ENCODE data around the gene TTC29.

TTC29 gene

GRCh38 chr4:146890301-146890700 is 55.4 kb downstream of the TTC29 start:
- Histone ChIP-seq H3K18ac (ENCODE audit: low read depth in 1 of 2, low read length in 2 of 2) (no peak overlapping the region), H2BK15ac (ENCODE audit: low read depth, poor library complexity, severe bottlenecking) (no peak overlapping the region), H3K4me2 (ENCODE audit: low read length, poor library complexity, severe bottlenecking) (no peak overlapping the region), H3K14ac (ENCODE audit: low read length in 2 of 2) (no peak overlapping the region), H2BK120ac (ENCODE audit: low read depth, low read length) (no peak overlapping the region), H3K4me3 (ENCODE audit: insufficient read depth in 1 of 2, low read depth in 1 of 2, low read length in 2 of 2) (no peak overlapping the region), H3K9ac (ENCODE audit: low read length) (no peak overlapping the region), H2AFZ (ENCODE audit: low read depth, low read length) (no peak overlapping the region), H2BK12ac (ENCODE audit: low read length in 2 of 2) (no peak overlapping the region), H3K27me3 (ENCODE audit: control insufficient read depth in 1 of 2, insufficient read depth in 1 of 2, low read length in 2 of 2) (no peaks in the 10 kb centered on the region), H2BK5ac (ENCODE audit: low read depth, low read length, poor library complexity, severe bottlenecking) (no peak overlapping the region), H3K4me1 (ENCODE audit: control insufficient read depth, insufficient read depth, low read depth, low read length) (no peaks in the 10 kb centered on the region), H3K79me1 (replicated peaks; ENCODE audit: low read length, poor library complexity, severe bottlenecking) (no peaks in the 10 kb centered on the region), H3K9me3 (ENCODE audit: control insufficient read depth, low read length) (no peaks in the 10 kb centered on the region), H3K36me3 (ENCODE audit: control insufficient read depth in 1 of 2, insufficient read depth in 2 of 2, low read depth in 1 of 2, low read length in 2 of 2) (no peaks in the 10 kb centered on the region), H2AK5ac (ENCODE audit: low read length, severe bottlenecking) (no peak overlapping the region), H3K4ac (ENCODE audit: low read depth in 1 of 2, low read length in 2 of 2) (no peak overlapping the region), H4K8ac (ENCODE audit: low read length) (no peak overlapping the region), H3K23ac (ENCODE audit: low read length in 2 of 2) (no peak overlapping the region), H3K27ac (ENCODE audit: low read length, poor library complexity, severe bottlenecking) (no peak overlapping the region), H4K91ac (ENCODE audit: low read length) (no peak overlapping the region)
- WGBS: 64% methylated on average over 2 of the region's 3 CpGs
- no peak for DNase-seq

- Histone ChIP-seq H3K9ac (ENCODE audit: low read length) (no peak overlapping the region), H3K4me1 (ENCODE audit: control insufficient read depth, insufficient read depth, low read depth, low read length) (no peaks in the 10 kb centered on the region), H4K8ac (ENCODE audit: low read length) (no peak overlapping the region), H2BK15ac (ENCODE audit: low read depth, poor library complexity, severe bottlenecking) (no peak overlapping the region), H3K23ac (ENCODE audit: low read length in 2 of 2) (no peak overlapping the region), H3K79me1 (replicated peaks; ENCODE audit: low read length, poor library complexity, severe bottlenecking) (no peaks in the 10 kb centered on the region), H3K4me3 (ENCODE audit: insufficient read depth in 1 of 2, low read depth in 1 of 2, low read length in 2 of 2) (no peak overlapping the region), H2BK120ac (ENCODE audit: low read depth, low read length) (no peak overlapping the region), H2BK12ac (ENCODE audit: low read length in 2 of 2) (no peak overlapping the region), H3K4ac (ENCODE audit: low read depth in 1 of 2, low read length in 2 of 2) (no peak overlapping the region), H3K36me3 (ENCODE audit: control insufficient read depth in 1 of 2, insufficient read depth in 2 of 2, low read depth in 1 of 2, low read length in 2 of 2) (no peaks in the 10 kb centered on the region), H3K14ac (ENCODE audit: low read length in 2 of 2) (no peak overlapping the region), H3K9me3 (ENCODE audit: control insufficient read depth, low read length) (no peaks in the 10 kb centered on the region), H2BK5ac (ENCODE audit: low read depth, low read length, poor library complexity, severe bottlenecking) (no peak overlapping the region), H3K27ac (ENCODE audit: low read length, poor library complexity, severe bottlenecking) (no peak overlapping the region), H3K27me3 (ENCODE audit: control insufficient read depth in 1 of 2, insufficient read depth in 1 of 2, low read length in 2 of 2) (no peaks in the 10 kb centered on the region), H4K91ac (ENCODE audit: low read length) (no peak overlapping the region), H2AFZ (ENCODE audit: low read depth, low read length) (no peak overlapping the region), H2AK5ac (ENCODE audit: low read length, severe bottlenecking) (no peak overlapping the region), H3K18ac (ENCODE audit: low read depth in 1 of 2, low read length in 2 of 2) (no peak overlapping the region), H3K4me2 (ENCODE audit: low read length, poor library complexity, severe bottlenecking) (no peak overlapping the region)
- DNase-seq: no peak
- WGBS: 94% methylated on average over 3 of the region's 3 CpGs
These were observed 62.6 kb downstream of the TTC29 start for GRCh38 chr4:146883070-146883469.

GRCh38 chr4:146857298-146857697 is 88.4 kb downstream of the TTC29 start:
- Histone ChIP-seq H3K79me1 (replicated peaks; ENCODE audit: low read length, poor library complexity, severe bottlenecking) (no peaks in the 10 kb centered on the region), H4K8ac (ENCODE audit: low read length) (no peak overlapping the region), H2AFZ (ENCODE audit: low read depth, low read length) (no peak overlapping the region), H3K36me3 (ENCODE audit: control insufficient read depth in 1 of 2, insufficient read depth in 2 of 2, low read depth in 1 of 2, low read length in 2 of 2) (no peaks in the 10 kb centered on the region), H3K4ac (ENCODE audit: low read depth in 1 of 2, low read length in 2 of 2) (no peak overlapping the region), H3K4me3 (ENCODE audit: insufficient read depth in 1 of 2, low read depth in 1 of 2, low read length in 2 of 2) (no peak overlapping the region), H3K23ac (ENCODE audit: low read length in 2 of 2) (no peak overlapping the region), H2BK120ac (ENCODE audit: low read depth, low read length) (no peak overlapping the region), H3K27ac (ENCODE audit: low read length, poor library complexity, severe bottlenecking) (no peak overlapping the region), H3K9ac (ENCODE audit: low read length) (no peak overlapping the region), H3K4me2 (ENCODE audit: low read length, poor library complexity, severe bottlenecking) (no peak overlapping the region), H3K4me1 (ENCODE audit: control insufficient read depth, insufficient read depth, low read depth, low read length) (no peaks in the 10 kb centered on the region), H3K9me3 (ENCODE audit: control insufficient read depth, low read length) (no peaks in the 10 kb centered on the region), H2AK5ac (ENCODE audit: low read length, severe bottlenecking) (no peak overlapping the region), H2BK5ac (ENCODE audit: low read depth, low read length, poor library complexity, severe bottlenecking) (no peak overlapping the region), H4K91ac (ENCODE audit: low read length) (no peak overlapping the region), H3K14ac (ENCODE audit: low read length in 2 of 2) (no peak overlapping the region), H2BK15ac (ENCODE audit: low read depth, poor library complexity, severe bottlenecking) (no peak overlapping the region), H2BK12ac (ENCODE audit: low read length in 2 of 2) (no peak overlapping the region), H3K18ac (ENCODE audit: low read depth in 1 of 2, low read length in 2 of 2) (no peak overlapping the region), H3K27me3 (ENCODE audit: control insufficient read depth in 1 of 2, insufficient read depth in 1 of 2, low read length in 2 of 2) (no peaks in the 10 kb centered on the region)
- 60% methylated on average over 3 of the region's 3 CpGs for WGBS
- no peak for DNase-seq

DNA sequence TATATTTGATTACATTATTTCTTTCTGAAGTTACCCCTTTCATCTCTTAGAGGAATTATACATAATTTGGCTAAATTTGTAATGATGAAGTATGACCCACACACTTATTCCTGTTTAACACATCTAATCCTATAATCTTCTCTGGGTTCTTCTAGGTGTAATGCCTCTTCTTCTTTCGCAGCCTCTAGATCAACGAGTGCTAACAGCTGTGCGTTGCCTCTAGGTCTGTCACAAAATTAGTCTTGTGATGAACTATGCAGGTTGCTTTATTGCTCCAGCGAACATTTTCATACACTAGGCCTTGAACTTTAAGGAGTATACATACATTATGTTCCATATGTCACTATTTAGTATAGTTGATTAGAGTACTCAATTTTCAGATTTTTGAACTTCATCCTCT is 89.9 kb downstream of the TTC29 start:
- Histone ChIP-seq H3K4me2 (ENCODE audit: low read length, poor library complexity, severe bottlenecking) (no peak overlapping the region), H3K9me3 (ENCODE audit: control insufficient read depth, low read length) (no peaks in the 10 kb centered on the region), H3K27me3 (ENCODE audit: control insufficient read depth in 1 of 2, insufficient read depth in 1 of 2, low read length in 2 of 2) (no peaks in the 10 kb centered on the region), H3K9ac (ENCODE audit: low read length) (no peak overlapping the region), H3K4me1 (ENCODE audit: control insufficient read depth, insufficient read depth, low read depth, low read length) (no peaks in the 10 kb centered on the region), H3K23ac (ENCODE audit: low read length in 2 of 2) (no peak overlapping the region), H2AK5ac (ENCODE audit: low read length, severe bottlenecking) (no peak overlapping the region), H2BK120ac (ENCODE audit: low read depth, low read length) (no peak overlapping the region), H3K4me3 (ENCODE audit: insufficient read depth in 1 of 2, low read depth in 1 of 2, low read length in 2 of 2) (no peak overlapping the region), H2BK15ac (ENCODE audit: low read depth, poor library complexity, severe bottlenecking) (no peak overlapping the region), H3K14ac (ENCODE audit: low read length in 2 of 2) (no peak overlapping the region), H3K4ac (ENCODE audit: low read depth in 1 of 2, low read length in 2 of 2) (no peak overlapping the region), H3K79me1 (replicated peaks; ENCODE audit: low read length, poor library complexity, severe bottlenecking) (no peaks in the 10 kb centered on the region), H2BK5ac (ENCODE audit: low read depth, low read length, poor library complexity, severe bottlenecking) (no peak overlapping the region), H4K8ac (ENCODE audit: low read length) (no peak overlapping the region), H3K27ac (ENCODE audit: low read length, poor library complexity, severe bottlenecking) (no peak overlapping the region), H3K18ac (ENCODE audit: low read depth in 1 of 2, low read length in 2 of 2) (no peak overlapping the region), H2AFZ (ENCODE audit: low read depth, low read length) (no peak overlapping the region), H2BK12ac (ENCODE audit: low read length in 2 of 2) (no peak overlapping the region), H3K36me3 (ENCODE audit: control insufficient read depth in 1 of 2, insufficient read depth in 2 of 2, low read depth in 1 of 2, low read length in 2 of 2) (no peaks in the 10 kb centered on the region), H4K91ac (ENCODE audit: low read length) (no peak overlapping the region)
- 82% methylated on average over 3 of the region's 4 CpGs for WGBS
- DNase-seq: no peak

Measured in mesenchymal stem cell (in vitro differentiated cells and primary cell).